ENCODE results near the gene FNDC7. TPM values are rescaled to one million over a fixed set of nuclear protein-coding genes. Genes with fewer than 3 reads are reported as not detected.

FNDC7 gene
- total RNA-seq, 1 donor from 2014 or later, result not detected

DNA sequence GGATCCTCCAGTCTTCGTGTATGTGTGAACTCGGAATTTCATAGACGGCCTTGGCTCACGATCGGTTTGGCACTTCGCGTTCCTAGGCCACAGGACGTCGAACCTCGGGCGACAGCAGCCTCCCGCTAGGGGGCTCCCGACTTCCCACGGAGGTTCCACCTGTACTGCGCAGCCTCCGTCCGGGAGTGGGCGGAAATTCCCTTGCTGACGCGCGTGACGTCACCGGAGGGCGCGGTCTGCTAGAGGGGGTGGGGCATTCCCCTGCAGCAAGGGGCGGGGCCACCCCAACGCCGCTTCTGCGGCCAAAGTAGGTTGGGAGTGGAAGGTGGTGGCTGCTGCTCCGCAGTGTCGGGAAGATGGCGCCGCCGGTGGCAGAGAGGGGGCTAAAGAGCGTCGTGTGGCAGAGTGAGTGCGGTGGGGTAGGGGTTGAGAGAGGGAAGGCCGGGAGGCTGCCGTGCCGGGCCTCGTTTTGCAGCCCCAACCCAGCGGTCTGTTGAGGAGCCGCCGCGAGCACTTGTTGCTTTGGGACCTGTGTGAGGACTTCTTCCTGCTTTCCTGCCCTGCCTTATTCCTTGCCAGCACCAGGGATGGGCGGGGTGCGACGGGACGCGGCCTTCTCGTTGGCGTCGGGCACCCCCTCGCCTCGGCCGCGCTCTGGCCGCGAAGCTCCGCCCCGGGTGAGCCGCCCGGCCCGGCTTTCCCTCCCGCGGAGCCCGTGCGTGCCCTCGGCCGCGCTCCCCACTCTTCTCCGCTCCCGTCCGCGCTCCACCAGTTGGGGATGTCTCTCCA, 33.9 kb downstream of the FNDC7 start, which contains the start of gene STXBP3:
STXBP3 (plus strand) TSS at position 293 of the 789 bp plus-strand sequence; CDS start at position 357, 64 bp downstream.
- Mint-ChIP-seq H3K27me3 (ENCODE audit: unreplicated experiment) (peaks cover 7% of the 10 kb centered on the region), H3K9me3 (ENCODE audit: unreplicated experiment) (no peaks in the 10 kb centered on the region), H3K4me3 (ENCODE audit: unreplicated experiment) (peak within 1 kb of the TSS; percentile 92), H3K27ac (ENCODE audit: unreplicated experiment) (peak within 1 kb of the TSS; percentile 99), H3K36me3 (ENCODE audit: unreplicated experiment) (peaks cover 12% of the 10 kb centered on the region), H3K4me1 (ENCODE audit: unreplicated experiment) (peaks cover 20% of the 10 kb centered on the region)
- TF ChIP-seq, protein P1, sequence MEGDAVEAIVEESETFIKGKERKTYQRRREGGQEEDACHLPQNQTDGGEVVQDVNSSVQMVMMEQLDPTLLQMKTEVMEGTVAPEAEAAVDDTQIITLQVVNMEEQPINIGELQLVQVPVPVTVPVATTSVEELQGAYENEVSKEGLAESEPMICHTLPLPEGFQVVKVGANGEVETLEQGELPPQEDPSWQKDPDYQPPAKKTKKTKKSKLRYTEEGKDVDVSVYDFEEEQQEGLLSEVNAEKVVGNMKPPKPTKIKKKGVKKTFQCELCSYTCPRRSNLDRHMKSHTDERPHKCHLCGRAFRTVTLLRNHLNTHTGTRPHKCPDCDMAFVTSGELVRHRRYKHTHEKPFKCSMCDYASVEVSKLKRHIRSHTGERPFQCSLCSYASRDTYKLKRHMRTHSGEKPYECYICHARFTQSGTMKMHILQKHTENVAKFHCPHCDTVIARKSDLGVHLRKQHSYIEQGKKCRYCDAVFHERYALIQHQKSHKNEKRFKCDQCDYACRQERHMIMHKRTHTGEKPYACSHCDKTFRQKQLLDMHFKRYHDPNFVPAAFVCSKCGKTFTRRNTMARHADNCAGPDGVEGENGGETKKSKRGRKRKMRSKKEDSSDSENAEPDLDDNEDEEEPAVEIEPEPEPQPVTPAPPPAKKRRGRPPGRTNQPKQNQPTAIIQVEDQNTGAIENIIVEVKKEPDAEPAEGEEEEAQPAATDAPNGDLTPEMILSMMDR (IDR thresholded peaks at IDR 0.05), result peak; percentile 99
- DNase-seq (ENCODE audit: extremely low spot score, unreplicated experiment), result peak; percentile 100

DNA sequence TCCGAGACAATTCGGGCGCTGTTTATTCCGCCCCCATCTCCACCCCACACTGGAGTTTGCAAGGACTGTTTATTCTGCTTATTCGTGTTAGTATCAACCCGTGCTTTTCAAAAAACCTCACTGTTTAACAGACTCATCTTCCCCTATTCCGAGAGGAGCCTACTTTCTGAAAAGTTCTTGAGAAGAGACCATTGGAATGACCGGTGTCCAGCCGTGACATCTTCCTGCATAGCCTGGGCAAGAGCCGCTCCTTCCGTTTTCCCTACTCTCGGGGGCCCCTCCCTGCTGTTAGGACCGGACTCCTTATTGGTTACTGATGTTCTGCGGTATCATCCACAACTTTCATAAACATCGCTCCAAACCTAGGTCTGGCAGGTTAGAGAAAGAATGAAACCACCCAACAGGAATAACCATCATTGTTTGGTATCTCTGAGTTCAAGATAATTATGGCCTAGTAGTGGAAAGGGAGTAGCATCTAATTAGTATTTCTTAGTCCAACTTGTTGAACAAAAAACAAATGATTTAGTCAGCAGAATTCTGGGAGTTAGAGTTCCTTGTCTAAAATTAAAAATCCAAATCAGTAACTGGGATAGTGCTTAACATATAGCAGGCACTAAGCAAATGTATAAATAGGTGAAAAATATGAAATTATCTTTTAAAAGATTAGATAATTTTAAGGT, 34.6 kb downstream of the FNDC7 start:
- no peaks in the 10 kb centered on the region for H3K9me3 Mint-ChIP-seq (ENCODE audit: unreplicated experiment)
- H3K4me3 Mint-ChIP-seq (ENCODE audit: unreplicated experiment), result peak overlapping the region; percentile 92
- peaks cover 12% of the 10 kb centered on the region for H3K36me3 Mint-ChIP-seq (ENCODE audit: unreplicated experiment)
- H3K27ac Mint-ChIP-seq (ENCODE audit: unreplicated experiment), result peak overlapping the region; percentile 99
- H3K4me1 Mint-ChIP-seq (ENCODE audit: unreplicated experiment), result peaks cover 20% of the 10 kb centered on the region
- H3K27me3 Mint-ChIP-seq (ENCODE audit: unreplicated experiment), result peaks cover 6% of the 10 kb centered on the region
- peak; percentile 91 for DNase-seq (ENCODE audit: extremely low spot score, unreplicated experiment)
- TF ChIP-seq, protein P1 (IDR thresholded peaks at IDR 0.05), result no peak

DNA sequence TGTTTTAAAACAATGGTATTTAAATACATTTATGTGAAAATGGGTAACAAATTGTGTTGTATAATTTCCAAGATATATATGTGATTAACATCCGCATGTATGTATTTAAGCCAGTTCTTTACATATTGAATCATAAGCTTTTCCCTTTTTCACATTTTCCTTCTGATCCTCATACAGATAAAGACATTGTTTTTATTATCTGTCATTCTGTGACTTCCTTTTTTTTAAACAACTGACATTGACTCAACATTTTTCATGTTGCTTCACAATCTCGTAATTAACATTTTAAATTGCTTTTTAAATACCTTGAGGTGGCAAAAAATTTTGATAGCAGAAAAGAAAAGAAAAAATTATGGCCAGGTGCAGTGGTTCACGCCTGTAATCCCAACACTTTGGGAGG, 35.2 kb downstream of the FNDC7 start:
- peaks cover 4% of the 10 kb centered on the region for H3K27me3 Mint-ChIP-seq (ENCODE audit: unreplicated experiment)
- DNase-seq (ENCODE audit: extremely low spot score, unreplicated experiment), result no peak
- H3K36me3 Mint-ChIP-seq (ENCODE audit: unreplicated experiment), result peaks cover 17% of the 10 kb centered on the region
- TF ChIP-seq, protein P1 (IDR thresholded peaks at IDR 0.05), result no peak
- peak overlapping the region; percentile 41 for H3K27ac Mint-ChIP-seq (ENCODE audit: unreplicated experiment)
- peak overlapping the region; percentile 92 for H3K4me3 Mint-ChIP-seq (ENCODE audit: unreplicated experiment)
- peaks cover 20% of the 10 kb centered on the region for H3K4me1 Mint-ChIP-seq (ENCODE audit: unreplicated experiment)
- no peaks in the 10 kb centered on the region for H3K9me3 Mint-ChIP-seq (ENCODE audit: unreplicated experiment)

DNA sequence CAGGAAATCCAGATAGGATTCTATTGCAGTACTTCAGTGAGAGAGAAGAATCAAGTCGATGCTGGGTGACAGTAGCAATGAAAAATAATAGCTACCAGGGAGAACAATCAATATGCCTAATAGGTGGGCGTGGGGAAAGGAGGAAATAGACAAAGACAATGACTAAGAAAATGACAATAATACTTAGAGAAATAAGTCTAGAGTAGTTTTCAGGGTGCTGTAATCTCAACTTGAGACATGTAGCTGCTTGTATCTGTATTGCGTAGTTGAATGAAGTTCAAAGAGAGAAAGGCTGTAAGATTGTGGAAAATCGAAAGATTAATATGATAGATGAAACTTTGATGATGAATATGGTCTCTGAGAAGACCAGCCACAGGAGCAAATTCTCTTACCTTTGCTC, 36.4 kb downstream of the FNDC7 start:
- no peak for DNase-seq (ENCODE audit: extremely low spot score, unreplicated experiment)
- Mint-ChIP-seq H3K36me3 (ENCODE audit: unreplicated experiment) (peaks cover 19% of the 10 kb centered on the region), H3K9me3 (ENCODE audit: unreplicated experiment) (no peaks in the 10 kb centered on the region), H3K27ac (ENCODE audit: unreplicated experiment) (no peak overlapping the region), H3K27me3 (ENCODE audit: unreplicated experiment) (no peaks in the 10 kb centered on the region), H3K4me3 (ENCODE audit: unreplicated experiment) (peak overlapping the region; percentile 38), H3K4me1 (ENCODE audit: unreplicated experiment) (peaks cover 20% of the 10 kb centered on the region)
- TF ChIP-seq, protein P1 (IDR thresholded peaks at IDR 0.05), result no peak

Measured in osteocyte (in vitro differentiated cells).